Smooth muscle cell of bladder (primary cell): Measurements from ENCODE around the gene SRY. TPM values are rescaled to one million over a fixed set of nuclear protein-coding genes. Genes with fewer than 3 reads are reported as not detected.

Experiments
- total RNA-seq: library from RNA; depleted of rRNA; stranded (reverse); fragments of >200 nt; gene quantifications from 2 replicates; pipeline ENCODE4 v1.2.3, GENCODE V29; 2014

The SRY gene
- total RNA-seq, result not detected in 2 replicates

DNA sequence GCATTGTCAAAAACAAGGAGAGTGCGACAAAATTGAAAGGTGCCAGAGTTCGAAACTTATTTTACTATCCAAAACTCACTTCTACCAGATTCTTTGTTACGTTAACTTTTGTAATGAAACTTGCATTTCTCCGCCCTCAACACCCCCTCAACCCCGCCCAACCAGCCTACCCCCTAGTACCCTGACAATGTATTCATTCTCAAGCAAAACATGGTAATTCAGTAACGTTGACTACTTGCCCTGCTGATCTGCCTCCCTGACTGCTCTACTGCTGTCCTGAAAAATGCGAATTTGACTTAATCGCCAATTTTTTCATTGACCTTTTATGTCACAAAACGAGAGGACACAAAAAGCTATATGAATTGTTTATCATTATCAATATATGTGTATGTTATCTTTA is at the start of gene SRY:
Gene SRY (minus strand): TSS at position 83 of the 400 bp plus-strand sequence. CDS start 79 bp downstream, at position 4.

Other genes with a start within 250 kb of the SRY start
- 0.14 and 440 TPM in 2 replicates for gene RPS4Y1, start 53.9 kb upstream of the SRY start, total RNA-seq
- 15.6 TPM in 1 of 2 replicates, not detected in the other for gene ZFY, start 147.7 kb upstream of the SRY start, total RNA-seq